ENCODE results near the gene MFN2.

DNA sequence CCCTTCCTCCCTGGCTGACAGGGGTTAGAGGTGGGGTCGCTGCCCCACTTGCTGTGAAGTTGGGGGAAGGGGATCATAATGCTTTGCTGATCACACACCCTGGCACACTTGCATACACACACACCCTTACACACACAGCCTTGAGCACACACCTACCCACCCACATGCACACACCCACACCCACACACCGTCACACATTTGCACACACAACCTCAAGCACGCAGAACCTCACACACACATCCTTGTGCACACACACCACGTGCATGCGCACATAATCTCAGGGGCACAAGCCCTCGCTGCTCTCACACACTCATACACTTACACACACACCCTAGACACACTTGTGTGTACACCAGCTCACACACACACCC lies 66.5 kb downstream of the MFN2 start:
- TF ChIP-seq CTCF (IDR thresholded peaks at IDR 0.05) (no peak), POLR2A (IDR thresholded peaks at IDR 0.05) (no peak)
